NCI-H1048 (cell line): ENCODE measurements around the gene TCF12.
A peak's percentile ranks its signal among the peaks of the same experiment; 100 is the strongest.

Source experiments
- DNase-seq: peaks from one replicate; lab custom pipeline; 2025; lab: John Stamatoyannopoulos, UW

Gene TCF12

GRCh38 chr15:57217778-57218598, 299.5 kb downstream of the TCF12 start:
- no peak for DNase-seq

DNA sequence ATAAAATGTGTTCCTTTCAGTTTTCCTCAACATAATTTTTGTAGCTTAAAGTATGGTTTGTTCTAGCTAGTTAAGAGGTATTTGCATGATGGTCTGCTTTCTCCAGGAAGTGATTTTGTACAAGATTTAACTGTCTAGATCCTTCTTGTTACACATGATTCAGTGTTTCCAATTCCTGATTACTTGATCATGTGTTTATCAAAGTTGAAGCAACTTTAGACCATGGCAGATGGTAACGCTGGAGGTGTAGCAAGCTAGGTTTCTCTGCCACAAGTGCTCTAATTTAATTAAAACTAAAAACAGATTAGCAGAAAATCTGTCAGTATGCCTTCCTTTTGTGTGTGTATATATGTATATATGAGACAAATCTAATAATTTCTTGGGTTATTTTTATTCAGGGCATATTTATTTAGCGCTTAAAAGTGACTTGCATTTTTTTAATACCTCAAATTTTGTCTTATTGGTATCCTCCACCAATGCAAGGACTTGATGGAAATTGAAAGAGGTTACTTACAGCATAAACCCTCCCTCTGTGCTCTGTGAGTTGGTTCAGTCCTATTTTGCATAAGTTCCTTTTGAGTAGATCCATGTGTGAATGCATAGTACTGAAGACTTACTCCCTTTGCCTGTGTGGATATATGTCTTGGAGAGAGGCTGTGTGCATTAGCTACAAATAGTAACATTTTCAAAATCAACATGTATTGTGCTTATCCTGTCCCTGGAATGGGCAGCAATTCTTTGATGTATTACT, 300.6 kb downstream of the TCF12 start:
- peak; percentile 79 for DNase-seq

GRCh38 chr15:57220205-57220604, 301.8 kb downstream of the TCF12 start:
- no peak for DNase-seq

GRCh38 chr15:57221134-57221533, 302.7 kb downstream of the TCF12 start:
- no peak for DNase-seq

DNA sequence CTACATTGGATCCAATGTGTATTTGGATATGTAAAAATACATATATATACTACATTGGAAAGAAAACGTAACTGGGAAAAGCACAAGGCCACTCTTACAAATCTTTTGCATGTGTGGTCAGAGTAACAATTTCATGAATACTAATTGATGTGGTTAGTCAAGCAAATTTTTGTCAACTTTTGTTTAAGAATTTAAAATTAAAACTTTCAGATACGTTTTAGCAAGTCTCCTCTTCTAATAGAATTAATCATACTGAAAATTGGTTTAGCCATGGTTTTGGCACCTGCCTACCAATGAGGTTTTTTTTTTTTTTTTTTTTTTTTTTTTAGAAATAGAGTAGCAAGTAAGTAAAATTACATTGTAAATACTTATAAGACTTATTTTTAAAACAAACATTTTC, 304.9 kb downstream of the TCF12 start:
- DNase-seq = no peak

GRCh38 chr15:57223887-57224286, 305.4 kb downstream of the TCF12 start:
- DNase-seq = no peak

GRCh38 chr15:57224664-57225063, 306.2 kb downstream of the TCF12 start:
- DNase-seq = no peak

DNA sequence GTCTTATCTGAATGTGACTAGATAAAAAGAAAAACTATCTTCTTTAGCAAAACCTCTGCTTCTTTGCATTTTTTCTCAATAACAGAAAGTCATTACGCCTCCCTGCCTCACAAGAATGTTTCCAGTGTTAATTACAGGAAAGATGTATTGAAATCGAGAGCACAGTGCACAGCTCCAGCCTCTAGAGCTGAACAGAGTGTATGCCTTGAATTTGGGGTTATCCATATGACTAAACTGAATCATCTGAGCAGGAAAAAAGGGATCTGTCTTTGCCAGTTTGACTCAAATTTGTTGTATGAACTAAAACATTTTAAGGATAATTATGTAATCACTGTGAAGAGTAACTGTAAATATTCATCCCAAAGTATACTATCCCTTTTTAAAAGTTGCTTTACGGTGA, 308.7 kb downstream of the TCF12 start:
- no peak for DNase-seq

- no peak for DNase-seq
Observed at GRCh38 chr15:57227899-57228298, 309.5 kb downstream of the TCF12 start.

- DNase-seq = no peak
Observed at GRCh38 chr15:57228395-57228794, 310.0 kb downstream of the TCF12 start.

DNA sequence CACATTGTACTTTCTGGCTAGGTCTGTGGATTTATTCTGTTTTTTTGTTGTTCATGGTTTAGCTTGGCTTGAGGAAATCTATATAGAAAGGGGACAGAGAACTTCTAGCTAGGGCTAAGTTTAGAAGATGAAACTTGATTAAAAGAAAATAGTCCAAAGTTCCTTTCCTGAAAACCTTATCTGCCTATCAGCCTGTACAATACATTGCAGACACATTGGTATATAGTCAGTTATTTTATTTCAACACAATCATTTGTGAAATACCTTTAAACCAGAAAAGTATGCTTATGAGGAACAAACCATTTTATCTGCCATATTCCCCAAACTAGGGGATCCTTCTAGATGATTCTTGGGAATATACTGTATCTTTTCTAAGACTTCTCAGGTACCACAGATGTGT, 310.6 kb downstream of the TCF12 start:
- DNase-seq = no peak

DNA sequence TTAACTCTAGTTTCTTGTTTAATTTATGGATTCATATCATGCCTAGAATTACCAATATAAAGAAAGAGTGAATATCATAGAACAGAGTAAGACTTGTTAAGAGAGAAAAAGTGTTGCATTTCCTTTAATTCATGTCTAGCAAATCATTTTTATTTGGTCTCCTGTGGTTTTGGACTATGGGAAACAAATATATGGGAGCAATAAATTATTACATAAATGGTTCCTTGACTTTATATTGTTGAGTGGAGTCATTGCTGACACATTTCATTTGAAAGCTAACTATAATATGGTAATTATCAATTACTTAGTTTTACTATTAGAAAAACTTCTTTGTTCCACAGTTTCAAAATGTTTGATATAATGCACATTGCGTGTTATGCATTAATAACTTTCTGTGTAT, 313.1 kb downstream of the TCF12 start:
- no peak for DNase-seq

DNA sequence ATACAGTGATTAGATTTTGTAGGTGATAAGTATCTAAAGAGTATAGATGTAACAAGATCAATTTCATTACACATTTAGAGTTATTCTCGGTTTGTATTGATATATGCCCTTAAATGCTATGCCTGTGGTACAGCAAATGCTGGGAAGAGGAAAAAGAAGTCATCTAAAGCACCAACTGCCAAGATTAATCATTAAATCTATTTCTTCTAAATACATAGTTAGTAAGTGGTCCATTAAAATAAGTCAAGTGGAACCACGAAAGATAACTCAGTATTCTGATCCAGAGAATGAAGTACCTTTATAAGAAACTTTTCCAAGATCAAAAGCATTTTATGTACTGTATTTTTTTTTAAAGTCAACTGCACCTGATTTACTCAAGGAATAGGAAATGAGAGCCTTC, 315.7 kb downstream of the TCF12 start:
- DNase-seq = no peak

- DNase-seq = no peak
Observed at GRCh38 chr15:57235186-57235585, 316.7 kb downstream of the TCF12 start.

- DNase-seq = no peak
Observed at GRCh38 chr15:57235873-57236272, 317.4 kb downstream of the TCF12 start.

DNA sequence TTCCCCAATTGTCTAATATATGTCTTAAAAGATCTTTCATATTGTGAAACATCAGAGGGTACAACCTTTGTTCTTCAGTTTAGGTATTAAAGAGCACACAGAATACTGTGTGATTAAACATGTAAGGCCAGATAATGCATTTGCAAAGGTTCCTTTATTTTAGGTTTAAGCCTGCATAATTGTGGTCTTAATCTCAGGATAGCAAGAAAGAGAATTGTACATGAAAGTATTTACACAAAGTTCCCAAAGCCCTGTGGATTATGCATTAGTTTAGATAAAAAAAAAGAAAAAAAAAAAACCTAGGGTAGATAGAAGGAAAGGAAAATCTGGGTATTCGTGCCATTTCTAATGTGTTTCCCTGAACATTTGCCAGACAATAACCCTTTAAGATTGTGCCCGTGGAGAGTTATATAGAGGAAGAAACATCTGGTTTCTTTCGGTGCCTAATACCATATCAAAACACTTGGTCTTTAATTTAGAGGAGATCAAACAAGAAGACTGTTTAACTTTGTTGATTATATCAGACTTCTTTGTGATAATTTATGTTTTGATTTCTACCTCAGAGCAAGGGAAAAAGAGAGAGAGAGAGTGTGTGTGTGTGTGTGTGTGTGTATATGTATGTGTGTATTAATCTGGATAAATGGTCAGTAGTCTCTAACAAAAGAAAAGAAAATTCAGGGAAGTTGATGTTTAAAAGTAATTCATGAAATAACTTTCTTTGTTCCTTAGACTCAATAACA, 318.3 kb downstream of the TCF12 start:
- no peak for DNase-seq

DNA sequence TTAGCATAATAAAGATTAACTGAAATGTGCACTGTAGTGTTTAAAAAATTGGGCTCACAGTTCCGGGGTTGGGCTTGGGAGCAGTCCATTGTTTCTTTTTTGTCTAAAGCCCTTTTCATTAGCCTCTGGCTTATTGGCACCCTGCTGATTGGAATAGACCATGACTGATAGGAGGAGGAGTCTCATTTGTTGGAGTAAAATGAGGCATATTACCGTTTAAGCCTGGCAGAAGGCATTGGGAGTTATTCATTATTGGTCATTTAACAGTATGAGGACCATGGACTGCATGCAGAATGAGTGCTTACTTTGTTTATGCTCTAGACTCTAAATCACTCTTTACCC, 318.8 kb downstream of the TCF12 start:
- DNase-seq = no peak

DNA sequence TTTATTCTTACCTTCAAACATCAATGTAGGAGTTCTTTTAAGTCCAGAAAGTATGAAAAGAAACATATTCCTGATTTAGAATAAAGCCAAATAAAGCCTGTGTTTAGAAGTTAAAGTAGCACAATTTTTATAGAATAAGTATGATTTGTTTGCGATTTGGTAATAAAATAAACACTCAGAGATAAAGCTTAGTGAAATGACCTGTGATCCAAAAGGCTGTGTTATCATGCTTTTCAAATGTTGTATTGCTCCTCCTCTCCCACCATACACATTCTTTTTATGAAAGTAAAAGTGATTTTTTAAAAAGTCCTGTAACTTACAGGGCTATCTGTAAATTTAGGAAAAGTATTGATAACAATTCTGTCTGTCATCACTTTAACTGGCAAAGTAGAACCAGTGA, 319.2 kb downstream of the TCF12 start:
- no peak for DNase-seq

DNA sequence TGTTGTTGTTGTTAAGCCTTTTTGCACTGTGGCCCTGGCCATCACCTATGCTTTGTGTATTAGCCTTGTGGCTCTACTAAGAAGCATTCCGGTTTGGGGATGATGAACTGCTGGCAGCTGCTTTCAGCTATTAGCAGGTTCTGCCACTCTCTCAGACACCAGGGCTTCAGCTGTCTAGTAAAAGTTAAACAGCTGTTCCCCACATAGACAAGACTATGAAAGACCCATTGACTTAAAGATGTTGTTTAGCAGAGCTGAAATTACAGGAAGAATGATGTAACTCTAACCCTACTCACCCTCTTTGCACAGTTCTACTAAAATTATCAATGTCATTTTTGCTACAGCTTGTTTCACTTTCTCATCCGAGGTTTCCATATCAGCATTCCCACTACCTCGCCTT, 326.7 kb downstream of the TCF12 start:
- no peak for DNase-seq

GRCh38 chr15:57245714-57246113, 327.3 kb downstream of the TCF12 start:
- DNase-seq = no peak

- no peak for DNase-seq
Observed at GRCh38 chr15:57248074-57248473, 329.6 kb downstream of the TCF12 start.

- DNase-seq = no peak
Observed at GRCh38 chr15:57251308-57251707, 332.9 kb downstream of the TCF12 start.

DNA sequence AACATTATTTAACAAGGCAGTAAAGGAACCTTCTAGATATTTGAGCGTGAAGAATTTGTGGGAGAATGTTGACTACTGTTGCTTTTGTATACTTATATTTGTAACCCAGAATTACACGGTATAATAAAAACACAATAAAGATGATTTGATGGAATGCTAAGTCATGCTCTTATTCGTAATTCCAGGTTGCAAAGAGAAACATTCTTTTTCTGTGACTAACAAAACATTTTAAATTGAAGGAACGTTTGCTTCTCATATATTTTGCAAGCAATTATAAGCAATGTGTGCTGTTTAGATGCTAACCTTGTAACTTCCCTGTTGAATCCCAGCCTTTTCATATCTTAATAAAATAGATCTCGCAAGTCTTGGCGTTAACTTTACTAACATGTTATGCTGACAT, 333.5 kb downstream of the TCF12 start:
- DNase-seq = no peak
